Duodenal mucosa (tissue), 2 donors: Measurements from ENCODE around the gene CABLES2.

Experiments
- H3K27ac ChIP-seq: one replicate; pipeline ENCODE4 v1.7.0; 2013; ENCODE audit warnings: low read depth, low read length
- H3K27me3 ChIP-seq, 2 donors: one replicate each; pipeline ENCODE4 v1.7.0; 2013; ENCODE audit warnings: low read length in 2 of 2, control low read depth in 1 of 2; ENCODE audit not compliant: insufficient read depth in 2 of 2, control insufficient read depth in 1 of 2
- H3K36me3 ChIP-seq, 2 donors: one replicate each; pipeline ENCODE4 v1.7.0; 2013; ENCODE audit warnings: low read length in 2 of 2, control low read depth in 1 of 2; ENCODE audit not compliant: insufficient read depth in 2 of 2, control insufficient read depth in 1 of 2
- H3K4me1 ChIP-seq, 2 donors: one replicate each; pipeline ENCODE4 v1.7.0; 2013; ENCODE audit warnings: low read length in 2 of 2, control low read depth in 1 of 2; ENCODE audit not compliant: insufficient read depth in 2 of 2, control insufficient read depth in 1 of 2
- H3K4me3 ChIP-seq, 2 donors: one replicate each; pipeline ENCODE4 v1.7.0; 2013; ENCODE audit warnings: low read length in 2 of 2, low read depth in 1 of 2
- H3K9ac ChIP-seq, 2 donors: one replicate each; pipeline ENCODE4 v1.7.0; 2013; ENCODE audit warnings: low read length in 2 of 2, low read depth in 1 of 2
- H3K9me3 ChIP-seq, 2 donors: one replicate each; pipeline ENCODE4 v1.7.0; 2013; ENCODE audit warnings: low read length in 2 of 2, control low read depth in 1 of 2; ENCODE audit not compliant: control insufficient read depth in 1 of 2

Gene CABLES2

DNA sequence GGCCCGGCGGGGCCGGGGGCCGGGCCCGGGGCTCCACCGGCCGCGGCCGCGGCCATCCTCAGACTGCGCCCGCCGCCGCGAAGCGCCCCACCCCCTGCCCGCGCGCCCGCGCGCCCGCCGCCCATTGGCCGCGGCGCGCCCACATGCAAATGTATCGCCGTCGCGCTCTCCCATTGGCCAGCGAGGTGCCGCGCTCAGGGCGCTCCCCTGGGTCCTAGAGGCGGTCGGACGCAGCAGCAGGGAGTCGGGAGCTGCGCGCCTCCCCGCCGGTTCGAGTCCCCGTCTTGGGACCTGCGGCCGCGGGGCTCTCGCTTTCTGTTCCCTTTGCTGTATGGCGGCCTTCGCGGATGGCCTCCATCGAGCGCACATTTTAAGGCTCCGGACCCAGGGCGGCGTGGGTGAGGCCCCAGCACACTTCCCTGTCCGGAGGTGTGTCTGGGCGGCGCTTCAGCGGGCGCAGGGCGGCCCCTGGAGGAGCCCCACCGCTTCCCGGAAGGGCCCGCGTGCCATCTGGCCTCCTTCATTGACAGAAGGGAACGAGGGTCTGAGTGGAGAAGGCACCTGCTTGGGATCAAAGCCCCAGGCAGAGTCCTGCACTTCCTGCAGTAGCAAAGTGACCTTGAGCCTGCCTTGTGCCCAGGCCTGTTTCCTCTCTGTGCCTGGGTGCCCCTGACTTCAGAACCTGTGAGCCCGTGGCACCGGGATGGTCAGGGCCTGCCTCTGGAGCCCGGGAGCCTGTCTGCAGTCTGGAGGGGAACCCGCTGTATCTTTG lies at the start of gene CABLES2:
Gene CABLES2 (minus strand): TSS at position 65 of the 772 bp plus-strand sequence. CDS start 9 bp downstream, at position 56.
- peak within 1 kb of the TSS; percentile 80 to 88 for H3K9ac ChIP-seq
- peak within 1 kb of the TSS; percentile 80 to 81 for H3K4me3 ChIP-seq
- H3K4me1 ChIP-seq = peaks cover 59 to 60% of the 10 kb centered on the region in 2 donors
- no peaks in the 10 kb centered on the region for H3K9me3 ChIP-seq
- no peaks in the 10 kb centered on the region for H3K27me3 ChIP-seq
- no peaks in the 10 kb centered on the region for H3K36me3 ChIP-seq
- H3K27ac ChIP-seq = peak within 1 kb of the TSS; percentile 55

DNA sequence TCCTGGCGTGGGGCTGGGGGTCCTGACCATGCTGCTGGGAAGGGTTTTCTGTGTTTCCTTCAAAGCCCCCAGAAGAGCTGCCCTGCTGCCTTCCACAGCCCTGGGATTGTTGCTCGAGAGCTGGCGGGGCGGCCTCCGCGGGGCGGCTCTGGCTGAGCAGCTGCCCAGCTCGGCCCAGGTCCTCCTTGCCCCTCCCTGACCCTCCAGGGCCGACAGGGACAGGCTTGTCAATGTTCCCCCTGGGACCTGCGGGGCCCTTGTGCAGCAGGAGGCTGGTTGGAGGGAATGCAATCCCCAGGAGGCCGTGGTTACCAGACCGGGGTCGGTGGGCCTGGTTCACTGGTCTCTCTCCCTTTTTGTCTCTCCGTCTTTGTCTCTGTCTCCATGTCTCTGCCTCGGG lies 48.8 kb upstream of the CABLES2 start:
- no peak overlapping the region for H3K9ac ChIP-seq
- H3K9me3 ChIP-seq = no peaks in the 10 kb centered on the region
- no peak overlapping the region for H3K4me3 ChIP-seq
- no peaks in the 10 kb centered on the region for H3K36me3 ChIP-seq
- H3K27ac ChIP-seq = no peak overlapping the region
- no peaks in the 10 kb centered on the region for H3K27me3 ChIP-seq
- H3K4me1 ChIP-seq = peaks cover 14 to 15% of the 10 kb centered on the region in 2 donors

- H3K4me1 ChIP-seq = peaks cover 18% of the 10 kb centered on the region in 2 donors
- no peak overlapping the region for H3K4me3 ChIP-seq
- no peak overlapping the region for H3K27ac ChIP-seq
- no peaks in the 10 kb centered on the region for H3K36me3 ChIP-seq
- no peaks in the 10 kb centered on the region for H3K9me3 ChIP-seq
- H3K9ac ChIP-seq = no peak overlapping the region
- no peaks in the 10 kb centered on the region for H3K27me3 ChIP-seq
Measured at GRCh38 chr20:62454904-62455636, 48.0 kb upstream of the CABLES2 start.

- peaks cover 18 to 23% of the 10 kb centered on the region in 2 donors for H3K4me1 ChIP-seq
- H3K4me3 ChIP-seq = no peak overlapping the region
- no peak overlapping the region for H3K9ac ChIP-seq
- no peaks in the 10 kb centered on the region for H3K9me3 ChIP-seq
- no peaks in the 10 kb centered on the region for H3K36me3 ChIP-seq
- H3K27me3 ChIP-seq = no peaks in the 10 kb centered on the region
- no peak overlapping the region for H3K27ac ChIP-seq
Measured at GRCh38 chr20:62453186-62453808, 46.2 kb upstream of the CABLES2 start.

GRCh38 chr20:62452475-62453095 lies 45.5 kb upstream of the CABLES2 start:
- Histone ChIP-seq H3K4me1 (peaks cover 18 to 23% of the 10 kb centered on the region in 2 donors), H3K9ac (no peak overlapping the region), H3K27me3 (no peaks in the 10 kb centered on the region), H3K4me3 (no peak overlapping the region), H3K27ac (no peak overlapping the region), H3K9me3 (no peaks in the 10 kb centered on the region), H3K36me3 (no peaks in the 10 kb centered on the region)

- Histone ChIP-seq H3K9me3 (no peaks in the 10 kb centered on the region), H3K36me3 (no peaks in the 10 kb centered on the region), H3K27me3 (no peaks in the 10 kb centered on the region), H3K27ac (no peak overlapping the region), H3K9ac (no peak overlapping the region), H3K4me1 (peaks cover 18 to 23% of the 10 kb centered on the region in 2 donors), H3K4me3 (no peak overlapping the region)
Measured at GRCh38 chr20:62451970-62452369, 44.9 kb upstream of the CABLES2 start.

DNA sequence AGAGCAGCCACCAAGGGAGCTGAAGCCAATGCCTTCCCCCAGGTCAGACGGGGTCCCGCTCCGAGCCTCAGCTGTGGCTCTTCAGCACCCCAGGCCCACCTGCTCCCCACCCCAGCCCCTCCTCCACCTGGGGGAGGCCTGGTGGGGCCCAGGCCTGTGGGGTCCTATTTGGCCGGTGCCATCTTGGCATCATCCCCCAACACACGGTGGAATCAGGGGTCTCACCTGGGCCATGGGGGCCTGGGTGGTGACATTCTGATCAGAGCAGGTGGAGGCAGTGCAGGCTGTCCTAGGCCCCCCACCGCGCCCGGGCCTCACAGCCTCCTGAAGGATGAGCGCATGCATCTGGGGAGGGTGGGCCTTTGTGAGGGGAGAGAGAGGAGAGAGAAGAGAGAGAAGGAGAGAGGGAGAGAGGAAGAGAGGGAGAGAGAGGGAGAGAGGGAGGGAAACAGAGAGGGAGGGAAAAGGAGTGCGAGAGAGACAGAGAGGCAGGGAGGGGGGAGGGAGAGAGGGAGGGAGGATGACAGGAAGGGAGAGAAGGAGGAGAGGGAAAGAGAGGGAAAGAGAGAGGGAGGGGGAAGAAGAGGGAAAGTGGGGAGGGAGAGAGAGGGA lies 44.2 kb upstream of the CABLES2 start:
- no peak overlapping the region for H3K27ac ChIP-seq
- no peak overlapping the region for H3K9ac ChIP-seq
- H3K4me3 ChIP-seq = no peak overlapping the region
- no peaks in the 10 kb centered on the region for H3K27me3 ChIP-seq
- peaks cover 18 to 23% of the 10 kb centered on the region in 2 donors for H3K4me1 ChIP-seq
- H3K36me3 ChIP-seq = no peaks in the 10 kb centered on the region
- no peaks in the 10 kb centered on the region for H3K9me3 ChIP-seq

- Histone ChIP-seq H3K9ac (no peak overlapping the region), H3K4me1 (peaks cover 18 to 23% of the 10 kb centered on the region in 2 donors), H3K27ac (no peak overlapping the region), H3K9me3 (no peaks in the 10 kb centered on the region), H3K4me3 (no peak overlapping the region), H3K36me3 (no peaks in the 10 kb centered on the region), H3K27me3 (no peaks in the 10 kb centered on the region)
Measured at GRCh38 chr20:62449951-62450691, 43.0 kb upstream of the CABLES2 start.

- no peaks in the 10 kb centered on the region for H3K27me3 ChIP-seq
Measured at GRCh38 chr20:62448788-62449187, 41.7 kb upstream of the CABLES2 start.

More at GRCh38 chr20:62448788-62449187, 41.7 kb upstream of the CABLES2 start:
- Histone ChIP-seq H3K27ac (no peak overlapping the region), H3K9me3 (no peaks in the 10 kb centered on the region), H3K9ac (no peak overlapping the region), H3K4me1 (peaks cover 18 to 23% of the 10 kb centered on the region in 2 donors), H3K4me3 (no peak overlapping the region), H3K36me3 (no peaks in the 10 kb centered on the region)
